GM19099 (cell line): ENCODE results near the gene BRD9.

Experiments
- POLR2A ChIP-seq: IDR thresholded peaks from 3 replicates; pipeline ENCODE4 v1.6.1; 2011; ENCODE audit warnings: low read depth; ENCODE audit not compliant: insufficient read length; ENCODE audit errors: extremely low read depth

BRD9 gene

GRCh38 chr5:892394-893136 lies at the start of gene BRD9, which contains the start of gene TRIP13:
BRD9 (minus strand) TSS chr5:892801; CDS start chr5:892657, 144 bp downstream.
TRIP13 (plus strand) TSS chr5:892884; CDS start chr5:892999, 115 bp downstream.
- TF ChIP-seq POLR2A, result peak; percentile 90

GRCh38 chr5:939368-939767 lies 46.8 kb upstream of the BRD9 start:
- no peak for TF ChIP-seq POLR2A

GRCh38 chr5:937151-937924 lies 44.7 kb upstream of the BRD9 start:
- no peak for TF ChIP-seq POLR2A

GRCh38 chr5:936149-937144 lies 43.8 kb upstream of the BRD9 start:
- TF ChIP-seq POLR2A, result no peak

GRCh38 chr5:935510-936084 lies 43.0 kb upstream of the BRD9 start:
- TF ChIP-seq POLR2A, result no peak

GRCh38 chr5:933251-933861 lies 40.8 kb upstream of the BRD9 start:
- TF ChIP-seq POLR2A, result no peak

GRCh38 chr5:932628-933250 lies 40.1 kb upstream of the BRD9 start:
- no peak for TF ChIP-seq POLR2A

- TF ChIP-seq POLR2A, result no peak
Observed at GRCh38 chr5:932151-932627, 39.6 kb upstream of the BRD9 start.

GRCh38 chr5:931570-932145 lies 39.1 kb upstream of the BRD9 start:
- TF ChIP-seq POLR2A, result no peak

- TF ChIP-seq POLR2A, result no peak
Observed at GRCh38 chr5:930866-931265, 38.3 kb upstream of the BRD9 start.

- TF ChIP-seq POLR2A, result no peak
Observed at GRCh38 chr5:929596-929995, 37.0 kb upstream of the BRD9 start.

- TF ChIP-seq POLR2A, result no peak
Observed at GRCh38 chr5:927172-928015, 34.8 kb upstream of the BRD9 start.
